GM12873 (cell line): ENCODE data around the gene SFXN5.

ENCODE experiments used
- TF ChIP-seq, protein P1 (sequence below): IDR thresholded peaks from 2 replicates; pipeline ENCODE4 v1.5.1; 2012; ENCODE audit warnings: low read depth, mild to moderate bottlenecking, moderate library complexity, low read length, control low read depth; ENCODE audit not compliant: insufficient read depth; ENCODE audit errors: missing control alignments

Gene SFXN5

DNA sequence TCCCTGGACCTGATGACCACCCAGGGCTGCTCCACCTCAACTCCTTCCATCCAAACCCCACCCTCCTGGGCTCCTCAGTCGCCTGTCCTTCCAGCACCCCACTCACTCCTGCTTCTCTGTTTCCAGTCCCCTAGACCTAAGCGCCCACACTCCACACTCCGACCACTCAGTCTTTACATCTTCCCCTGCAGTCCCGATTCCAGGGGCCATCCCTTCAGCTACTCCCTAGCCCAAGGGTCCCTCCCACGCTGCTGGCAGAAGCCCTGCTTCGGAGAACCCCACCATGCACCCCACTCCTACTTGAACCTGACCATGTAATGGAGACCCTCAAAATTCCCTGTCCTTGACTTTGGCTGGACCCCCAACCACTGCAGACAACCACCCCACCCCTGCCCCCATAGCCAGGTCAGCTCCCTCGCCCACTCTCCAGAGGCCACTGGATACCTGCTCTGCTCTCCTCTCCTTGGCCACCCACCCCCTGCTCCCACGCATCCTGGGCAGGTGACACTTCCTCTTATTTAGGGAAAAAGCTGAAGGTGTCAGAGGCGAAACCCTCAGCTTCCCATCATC lies 126.0 kb downstream of the SFXN5 start:
- TF ChIP-seq, protein P1, sequence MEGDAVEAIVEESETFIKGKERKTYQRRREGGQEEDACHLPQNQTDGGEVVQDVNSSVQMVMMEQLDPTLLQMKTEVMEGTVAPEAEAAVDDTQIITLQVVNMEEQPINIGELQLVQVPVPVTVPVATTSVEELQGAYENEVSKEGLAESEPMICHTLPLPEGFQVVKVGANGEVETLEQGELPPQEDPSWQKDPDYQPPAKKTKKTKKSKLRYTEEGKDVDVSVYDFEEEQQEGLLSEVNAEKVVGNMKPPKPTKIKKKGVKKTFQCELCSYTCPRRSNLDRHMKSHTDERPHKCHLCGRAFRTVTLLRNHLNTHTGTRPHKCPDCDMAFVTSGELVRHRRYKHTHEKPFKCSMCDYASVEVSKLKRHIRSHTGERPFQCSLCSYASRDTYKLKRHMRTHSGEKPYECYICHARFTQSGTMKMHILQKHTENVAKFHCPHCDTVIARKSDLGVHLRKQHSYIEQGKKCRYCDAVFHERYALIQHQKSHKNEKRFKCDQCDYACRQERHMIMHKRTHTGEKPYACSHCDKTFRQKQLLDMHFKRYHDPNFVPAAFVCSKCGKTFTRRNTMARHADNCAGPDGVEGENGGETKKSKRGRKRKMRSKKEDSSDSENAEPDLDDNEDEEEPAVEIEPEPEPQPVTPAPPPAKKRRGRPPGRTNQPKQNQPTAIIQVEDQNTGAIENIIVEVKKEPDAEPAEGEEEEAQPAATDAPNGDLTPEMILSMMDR = no peak

DNA sequence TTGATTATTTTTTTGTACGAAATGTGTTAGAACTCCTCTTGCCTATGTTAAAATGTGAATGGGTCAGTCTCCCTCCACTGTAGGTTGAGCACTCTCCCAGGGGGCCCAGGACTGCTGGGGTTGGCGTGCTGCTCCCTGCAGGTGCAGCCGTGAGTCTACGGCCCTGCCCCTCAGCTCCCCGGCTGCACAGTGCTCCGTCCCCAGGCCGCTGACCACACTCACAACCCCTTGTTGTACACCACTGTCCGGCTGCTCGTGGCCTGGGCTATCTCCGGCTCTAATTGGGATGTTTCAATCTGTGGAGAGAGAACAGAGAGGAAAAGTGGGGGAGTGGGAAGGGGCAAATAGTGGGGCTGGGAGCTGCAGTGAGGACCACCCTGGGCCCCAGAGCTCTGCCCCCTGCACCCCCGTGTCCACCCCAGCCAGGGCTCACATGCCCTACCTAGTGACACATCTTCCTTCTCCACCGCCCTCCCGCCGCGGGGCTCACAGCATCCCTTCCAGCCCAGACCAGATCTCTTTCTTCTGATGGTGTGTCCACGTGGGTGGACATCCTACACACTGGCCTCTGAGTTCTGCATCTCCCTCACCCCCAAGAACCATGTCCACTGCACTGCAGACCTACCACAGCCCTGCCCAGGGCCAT lies 126.6 kb downstream of the SFXN5 start:
- TF ChIP-seq, protein P1 = no peak

DNA sequence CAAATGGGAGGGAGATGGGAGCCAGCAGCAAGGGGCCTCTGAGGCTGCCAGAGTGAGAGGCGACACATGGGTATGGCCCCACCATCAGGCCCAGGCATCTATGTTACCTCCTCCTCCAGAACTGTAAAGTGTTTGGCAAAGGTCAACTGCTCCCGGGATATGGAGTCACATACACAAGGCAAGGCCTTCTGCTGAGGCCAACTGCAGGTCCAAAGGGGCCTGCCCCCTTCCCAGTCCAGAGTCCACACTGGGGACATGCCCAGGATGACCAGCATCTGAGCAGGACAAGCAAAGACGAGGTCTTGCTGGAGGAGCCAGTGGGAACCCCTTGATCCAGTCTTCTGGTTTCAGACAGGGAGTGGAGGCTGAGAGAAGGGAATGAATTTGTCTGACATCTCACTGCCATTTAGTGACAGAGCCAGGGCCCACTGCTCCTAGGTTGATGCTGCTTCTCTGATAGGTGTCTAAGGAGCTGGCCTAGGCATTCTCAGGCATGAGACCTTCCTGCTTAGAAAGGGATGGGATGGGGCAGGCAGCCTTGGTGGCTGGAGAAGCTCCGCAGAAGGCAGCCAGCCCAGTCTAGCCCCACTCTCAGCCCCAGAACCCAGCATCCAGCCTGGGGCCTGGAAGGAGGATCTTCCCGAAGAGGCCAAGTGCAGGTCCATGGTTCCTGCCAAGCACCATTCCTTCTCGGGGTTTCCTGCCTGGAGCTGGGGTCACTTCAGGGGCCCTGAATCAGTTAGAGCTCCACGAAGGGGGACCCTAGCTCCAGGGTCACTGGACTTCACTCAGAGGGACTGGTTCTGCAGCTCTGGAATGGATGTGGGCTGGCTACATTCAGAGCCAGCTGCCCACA lies 127.7 kb downstream of the SFXN5 start:
- TF ChIP-seq, protein P1 = no peak

DNA sequence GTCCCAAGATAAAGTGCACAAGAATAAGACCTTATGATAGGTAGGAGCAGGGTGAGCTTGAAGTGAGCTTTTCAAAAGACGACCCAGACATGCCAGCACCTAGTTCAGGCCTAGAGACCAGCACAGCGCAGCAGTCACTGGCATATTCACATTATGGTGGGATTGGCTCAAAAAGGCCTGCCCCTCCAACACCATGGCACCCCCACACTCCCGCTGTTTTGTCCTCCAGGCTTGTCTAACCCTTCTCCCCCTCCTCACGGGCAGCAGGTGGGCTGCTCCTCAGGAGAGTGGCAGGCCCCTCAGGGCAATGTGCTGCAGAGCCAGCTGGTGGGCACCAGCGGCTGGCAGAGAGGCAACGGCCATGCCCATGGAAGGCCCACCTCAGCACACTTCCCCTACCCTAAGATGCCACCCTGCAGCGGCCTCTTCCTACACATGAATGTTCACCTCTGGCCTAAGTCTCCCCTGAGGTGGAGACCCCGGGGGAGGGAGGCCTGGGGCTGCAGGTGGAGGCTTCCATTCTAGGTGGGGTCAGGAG lies 128.6 kb downstream of the SFXN5 start:
- TF ChIP-seq, protein P1 = no peak

DNA sequence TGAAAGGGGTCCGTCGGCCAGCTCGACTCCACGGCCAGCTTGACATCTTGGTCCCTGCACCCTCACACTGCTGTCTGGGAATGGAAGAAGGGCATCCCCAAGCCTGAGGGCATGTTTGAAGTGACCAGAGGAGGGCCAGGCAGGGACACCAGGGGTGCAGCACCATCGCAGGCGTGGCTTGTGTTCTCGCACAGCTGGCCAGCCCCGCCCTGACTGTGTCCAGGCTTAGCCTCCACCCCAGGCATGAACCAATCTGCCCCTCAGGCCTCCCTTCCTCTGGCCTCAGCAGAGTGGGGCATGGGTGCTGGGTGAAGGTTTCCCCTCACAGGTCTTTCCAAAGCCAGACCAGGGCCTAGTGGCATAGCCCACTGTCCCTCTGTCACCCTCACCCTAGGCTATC lies 129.2 kb downstream of the SFXN5 start:
- TF ChIP-seq, protein P1 = no peak

DNA sequence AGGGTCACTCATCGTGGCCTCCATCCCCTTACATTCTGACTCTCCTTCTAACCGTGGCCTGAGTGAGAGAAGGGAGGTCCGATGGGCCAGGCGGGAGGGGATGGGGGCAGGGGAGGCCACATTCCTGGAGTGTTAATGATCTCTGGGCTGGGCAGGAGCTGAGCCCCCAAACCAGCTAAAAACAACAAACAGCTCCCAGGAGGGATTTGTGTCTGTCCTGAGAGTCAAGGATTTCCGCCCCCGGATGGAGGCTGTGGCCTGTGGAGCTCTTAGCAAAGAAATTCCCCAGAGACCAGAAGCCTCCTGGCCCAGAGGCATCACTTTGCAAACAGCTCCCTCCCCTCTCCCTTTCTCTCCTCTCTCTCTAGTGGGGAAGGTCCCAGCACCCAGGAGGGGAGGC lies 130.7 kb downstream of the SFXN5 start:
- TF ChIP-seq, protein P1 = no peak

DNA sequence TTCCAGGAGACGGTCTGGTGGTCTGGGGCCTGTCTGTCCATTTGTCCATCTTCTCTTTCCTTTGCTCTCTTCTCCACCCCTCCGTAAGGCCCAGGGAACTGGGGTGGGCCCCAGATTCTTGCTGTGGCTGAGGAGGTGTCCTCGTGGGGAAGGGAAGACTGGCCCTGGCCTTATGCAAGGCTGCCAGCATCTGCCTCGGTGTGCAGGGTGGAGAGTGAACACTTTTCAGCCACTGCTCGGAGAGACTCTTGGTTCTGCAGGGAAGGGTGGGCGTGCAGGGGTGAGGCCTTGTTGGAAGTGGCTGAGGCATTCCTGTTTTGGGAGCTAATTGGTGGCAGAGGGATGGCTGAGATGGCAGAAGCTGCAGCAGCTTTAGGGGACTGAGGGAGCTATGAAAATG lies 131.2 kb downstream of the SFXN5 start:
- TF ChIP-seq, protein P1 = no peak
